ENCODE measurements around the gene BRD7. TPM values are rescaled to one million over a fixed set of nuclear protein-coding genes. Genes with fewer than 3 reads are reported as not detected.

The BRD7 gene
- total RNA-seq = 100 to 1,000 TPM in 1 of 2 experiments, 10 to 100 TPM in 1; 96.7 to 101 TPM

- Mint-ChIP-seq H3K36me3 (ENCODE audit: low read depth) (peaks cover 21% of the 10 kb centered on the region), H3K27ac (peak within 1 kb of the TSS; percentile 86), H3K9me3 (no peaks in the 10 kb centered on the region), H3K4me3 (peak within 1 kb of the TSS; percentile 96), H3K4me1 (ENCODE audit: low read depth) (peaks cover 46% of the 10 kb centered on the region), H3K27me3 (ENCODE audit: low read depth) (no peaks in the 10 kb centered on the region)
- intact Hi-C loops (cut with micrococcal nuclease) = loop anchor here (1.0 to 5.0 kb wide), 10 partner anchors 30 to 438 kb away; partner anchors contain the start of genes ADCY7, CNEP1R1 and NKD1
- DNase-seq = peak; percentile 62
- CTCF ChIA-PET = interaction anchor here (0.6 to 3.1 kb wide), 8 partner anchors 12 to 438 kb away, joined by 3 to 22 read pairs (median 4); partner anchors contain the start of gene CNEP1R1
Observed at GRCh38 chr16:50368410-50369132, at the start of gene BRD7. Gene BRD7 (minus strand): TSS chr16:50368988. CDS start chr16:50368774, 214 bp downstream.

GRCh38 chr16:50416388-50416787 is 47.6 kb upstream of the BRD7 start:
- intact Hi-C loops (cut with micrococcal nuclease) = no loop called here
- no peak for DNase-seq
- CTCF ChIA-PET = no interaction called here
- Mint-ChIP-seq H3K9me3 (peaks cover 27% of the 10 kb centered on the region), H3K4me1 (ENCODE audit: low read depth) (no peaks in the 10 kb centered on the region), H3K27me3 (ENCODE audit: low read depth) (peaks cover 2% of the 10 kb centered on the region), H3K4me3 (no peak overlapping the region), H3K36me3 (ENCODE audit: low read depth) (peaks cover 3% of the 10 kb centered on the region), H3K27ac (no peak overlapping the region)

GRCh38 chr16:50414152-50414551 is 45.4 kb upstream of the BRD7 start:
- no peaks in the 10 kb centered on the region for H3K36me3 Mint-ChIP-seq (ENCODE audit: low read depth)
- H3K27ac Mint-ChIP-seq = no peak overlapping the region
- intact Hi-C loops (cut with micrococcal nuclease) = no loop called here
- no peaks in the 10 kb centered on the region for H3K4me1 Mint-ChIP-seq (ENCODE audit: low read depth)
- peaks cover 22% of the 10 kb centered on the region for H3K9me3 Mint-ChIP-seq
- CTCF ChIA-PET = no interaction called here
- DNase-seq = no peak
- peaks cover 2% of the 10 kb centered on the region for H3K27me3 Mint-ChIP-seq (ENCODE audit: low read depth)
- H3K4me3 Mint-ChIP-seq = no peak overlapping the region

DNA sequence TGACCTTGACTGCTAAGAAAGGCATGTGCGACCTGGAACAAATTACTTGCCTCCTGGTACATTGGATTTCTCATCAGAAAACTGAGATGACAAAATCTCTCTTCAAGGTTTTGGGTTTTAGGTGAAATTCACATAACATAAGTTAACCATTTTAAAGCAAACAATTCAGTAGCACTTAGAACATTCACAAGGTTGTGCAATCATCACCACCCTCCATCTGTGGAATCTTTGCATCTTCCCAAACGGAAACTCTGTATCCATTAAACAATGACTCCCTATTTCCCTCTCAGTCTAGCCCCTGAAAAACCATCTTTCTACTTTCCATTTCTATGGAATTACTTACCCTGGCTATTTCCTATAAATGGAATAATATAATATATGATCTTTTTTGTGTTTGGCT is 42.2 kb upstream of the BRD7 start:
- no peaks in the 10 kb centered on the region for H3K4me1 Mint-ChIP-seq (ENCODE audit: low read depth)
- peaks cover 2% of the 10 kb centered on the region for H3K27me3 Mint-ChIP-seq (ENCODE audit: low read depth)
- H3K4me3 Mint-ChIP-seq = no peak overlapping the region
- intact Hi-C loops (cut with micrococcal nuclease) = no loop called here
- no peak for DNase-seq
- no peaks in the 10 kb centered on the region for H3K36me3 Mint-ChIP-seq (ENCODE audit: low read depth)
- no peak overlapping the region for H3K27ac Mint-ChIP-seq
- peaks cover 10% of the 10 kb centered on the region for H3K9me3 Mint-ChIP-seq
- CTCF ChIA-PET = no interaction called here

GRCh38 chr16:50408001-50408561 is 39.3 kb upstream of the BRD7 start:
- Mint-ChIP-seq H3K4me1 (ENCODE audit: low read depth) (no peaks in the 10 kb centered on the region), H3K27me3 (ENCODE audit: low read depth) (no peaks in the 10 kb centered on the region), H3K27ac (no peak overlapping the region), H3K4me3 (no peak overlapping the region), H3K9me3 (peaks cover 6% of the 10 kb centered on the region), H3K36me3 (ENCODE audit: low read depth) (no peaks in the 10 kb centered on the region)
- intact Hi-C loops (cut with micrococcal nuclease) = no loop called here
- CTCF ChIA-PET = no interaction called here
- no peak for DNase-seq

DNA sequence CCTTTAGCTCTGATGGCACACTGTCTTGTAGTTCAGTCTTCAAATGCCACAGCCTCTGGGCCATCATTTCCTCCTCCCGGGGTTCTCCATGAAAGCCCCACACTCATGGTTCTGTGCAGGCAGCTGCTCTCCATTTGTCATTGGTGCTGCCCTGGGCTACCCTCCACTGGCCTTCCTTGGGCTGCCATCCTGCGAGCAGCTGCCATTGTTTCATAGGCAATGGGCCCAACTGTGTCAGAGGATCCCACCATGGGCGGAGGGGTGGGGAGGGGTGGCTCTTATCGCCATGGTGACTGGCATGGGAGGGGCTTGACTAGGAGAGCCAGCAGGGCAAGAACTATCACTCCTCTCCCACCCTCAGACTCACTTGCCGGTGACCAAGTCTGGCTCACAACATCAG is 38.6 kb upstream of the BRD7 start:
- no peaks in the 10 kb centered on the region for H3K4me1 Mint-ChIP-seq (ENCODE audit: low read depth)
- no peak overlapping the region for H3K27ac Mint-ChIP-seq
- CTCF ChIA-PET = no interaction called here
- intact Hi-C loops (cut with micrococcal nuclease) = no loop called here
- H3K9me3 Mint-ChIP-seq = peaks cover 6% of the 10 kb centered on the region
- DNase-seq = no peak
- H3K27me3 Mint-ChIP-seq (ENCODE audit: low read depth) = no peaks in the 10 kb centered on the region
- no peak overlapping the region for H3K4me3 Mint-ChIP-seq
- no peaks in the 10 kb centered on the region for H3K36me3 Mint-ChIP-seq (ENCODE audit: low read depth)

DNA sequence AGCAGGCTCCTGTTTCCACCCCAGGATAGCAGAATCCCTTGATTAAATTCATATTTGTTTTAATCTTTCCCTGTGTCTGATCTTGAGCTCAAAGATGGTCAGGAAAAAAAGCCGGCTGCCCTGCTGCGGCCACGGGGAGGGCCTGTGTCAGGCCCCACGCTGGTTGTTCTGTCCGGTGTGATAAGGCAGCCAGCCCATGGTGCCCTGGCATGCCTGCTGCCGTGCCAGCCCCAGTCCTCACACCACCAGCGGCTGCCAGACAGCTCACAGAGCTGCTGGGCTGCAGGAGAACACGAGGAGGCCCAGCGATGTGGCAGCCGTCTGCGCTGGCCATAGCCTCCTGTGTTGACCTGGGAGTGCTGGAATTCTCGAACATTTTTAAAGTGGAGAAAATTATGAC is 34.7 kb upstream of the BRD7 start:
- intact Hi-C loops (cut with micrococcal nuclease) = no loop called here
- no peaks in the 10 kb centered on the region for H3K36me3 Mint-ChIP-seq (ENCODE audit: low read depth)
- CTCF ChIA-PET = no interaction called here
- no peak overlapping the region for H3K4me3 Mint-ChIP-seq
- no peak for DNase-seq
- no peaks in the 10 kb centered on the region for H3K9me3 Mint-ChIP-seq
- H3K27ac Mint-ChIP-seq = no peak overlapping the region
- no peaks in the 10 kb centered on the region for H3K4me1 Mint-ChIP-seq (ENCODE audit: low read depth)
- no peaks in the 10 kb centered on the region for H3K27me3 Mint-ChIP-seq (ENCODE audit: low read depth)

DNA sequence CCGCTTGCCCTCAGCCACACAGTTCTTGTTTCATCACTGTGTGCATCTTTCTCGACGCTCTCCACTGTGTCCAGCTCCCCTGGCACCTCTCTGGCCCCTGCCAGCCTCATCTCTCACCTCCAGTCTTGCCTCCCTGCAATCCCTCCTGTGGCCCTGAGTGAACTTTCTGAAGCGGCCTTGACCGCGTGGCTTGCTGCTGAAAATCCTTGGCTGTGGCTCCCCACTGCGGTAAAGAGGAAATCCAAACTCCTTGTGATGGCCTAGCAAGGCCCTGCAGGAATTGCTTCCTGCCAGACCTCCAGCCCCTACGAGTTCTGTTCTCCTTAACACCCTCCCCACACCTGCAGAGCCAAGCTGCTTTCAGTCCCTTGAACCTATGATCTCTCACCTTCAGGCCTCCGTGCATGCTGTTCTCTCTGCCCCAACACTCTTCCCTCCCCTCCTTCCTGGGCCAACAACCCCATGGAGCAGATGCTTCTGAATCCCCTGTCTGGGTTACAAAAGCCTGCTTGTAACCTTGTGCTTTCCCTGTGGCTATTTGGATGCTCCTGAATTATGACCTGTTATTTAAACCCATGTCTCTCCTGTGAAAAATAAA is 33.6 kb upstream of the BRD7 start:
- intact Hi-C loops (cut with micrococcal nuclease) = no loop called here
- no peak overlapping the region for H3K4me3 Mint-ChIP-seq
- DNase-seq = no peak
- CTCF ChIA-PET = no interaction called here
- no peaks in the 10 kb centered on the region for H3K9me3 Mint-ChIP-seq
- H3K27me3 Mint-ChIP-seq (ENCODE audit: low read depth) = no peaks in the 10 kb centered on the region
- H3K36me3 Mint-ChIP-seq (ENCODE audit: low read depth) = no peaks in the 10 kb centered on the region
- no peak overlapping the region for H3K27ac Mint-ChIP-seq
- H3K4me1 Mint-ChIP-seq (ENCODE audit: low read depth) = no peaks in the 10 kb centered on the region

DNA sequence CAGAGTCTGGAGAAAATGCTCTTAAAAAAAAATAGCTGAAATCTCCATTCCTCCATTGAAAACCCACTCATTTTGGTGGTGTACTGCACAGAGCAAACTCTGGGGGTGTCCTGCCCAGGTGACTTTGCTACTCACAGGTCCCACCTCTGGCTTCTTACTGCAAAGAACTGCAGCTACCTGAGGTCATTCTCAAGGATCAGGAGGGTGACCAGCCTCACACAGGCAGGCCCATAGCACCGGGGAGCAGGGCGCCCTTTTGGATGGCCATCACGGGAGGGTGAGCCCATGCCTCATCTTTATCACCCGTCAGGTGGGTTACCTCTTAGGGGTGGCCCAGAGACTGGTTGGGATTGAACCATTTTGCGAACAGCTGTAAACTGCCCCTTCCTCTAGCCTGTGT is 32.6 kb upstream of the BRD7 start:
- Mint-ChIP-seq H3K4me1 (ENCODE audit: low read depth) (peaks cover 8% of the 10 kb centered on the region), H3K27me3 (ENCODE audit: low read depth) (no peaks in the 10 kb centered on the region), H3K4me3 (no peak overlapping the region), H3K27ac (no peak overlapping the region), H3K36me3 (ENCODE audit: low read depth) (no peaks in the 10 kb centered on the region), H3K9me3 (no peaks in the 10 kb centered on the region)
- CTCF ChIA-PET = no interaction called here
- DNase-seq = no peak
- intact Hi-C loops (cut with micrococcal nuclease) = no loop called here

GRCh38 chr16:50400967-50401348 is 32.2 kb upstream of the BRD7 start:
- Mint-ChIP-seq H3K27ac (no peak overlapping the region), H3K27me3 (ENCODE audit: low read depth) (no peaks in the 10 kb centered on the region), H3K36me3 (ENCODE audit: low read depth) (no peaks in the 10 kb centered on the region), H3K9me3 (no peaks in the 10 kb centered on the region), H3K4me1 (ENCODE audit: low read depth) (peaks cover 12% of the 10 kb centered on the region), H3K4me3 (no peak overlapping the region)
- no peak for DNase-seq
- intact Hi-C loops (cut with micrococcal nuclease) = no loop called here
- CTCF ChIA-PET = no interaction called here

- Mint-ChIP-seq H3K4me1 (ENCODE audit: low read depth) (peaks cover 15% of the 10 kb centered on the region), H3K9me3 (no peaks in the 10 kb centered on the region), H3K27ac (no peak overlapping the region), H3K27me3 (ENCODE audit: low read depth) (no peaks in the 10 kb centered on the region), H3K4me3 (no peak overlapping the region), H3K36me3 (ENCODE audit: low read depth) (no peaks in the 10 kb centered on the region)
- intact Hi-C loops (cut with micrococcal nuclease) = no loop called here
- DNase-seq = no peak
- CTCF ChIA-PET = interaction anchor here (0.7 kb wide), 1 partner anchor 33 kb away, joined by 4 read pairs; no protein-coding TSS in a partner anchor
Observed at GRCh38 chr16:50400312-50400966, 31.7 kb upstream of the BRD7 start.

DNA sequence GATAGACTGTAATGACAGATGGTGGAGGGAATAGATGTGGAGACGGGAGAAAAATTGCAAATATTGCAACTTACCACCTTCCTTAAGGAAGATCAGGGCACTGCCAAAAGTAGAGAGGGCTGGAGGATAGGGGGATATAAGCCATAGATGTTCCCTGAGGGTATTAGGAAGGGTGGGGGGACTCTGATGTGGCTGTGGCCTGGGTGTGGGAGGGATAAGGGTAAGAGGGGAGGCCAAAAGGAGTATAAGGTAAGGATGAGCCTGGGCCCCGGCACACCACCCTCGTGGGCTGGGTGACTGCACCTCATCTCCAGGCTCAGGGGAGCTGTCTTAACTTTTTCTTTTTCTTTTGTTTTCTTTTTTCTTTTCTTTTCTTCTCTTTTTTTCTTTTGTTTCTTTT is 30.6 kb upstream of the BRD7 start:
- Mint-ChIP-seq H3K27ac (no peak overlapping the region), H3K4me1 (ENCODE audit: low read depth) (peaks cover 20% of the 10 kb centered on the region), H3K36me3 (ENCODE audit: low read depth) (no peaks in the 10 kb centered on the region), H3K27me3 (ENCODE audit: low read depth) (no peaks in the 10 kb centered on the region), H3K4me3 (no peak overlapping the region), H3K9me3 (no peaks in the 10 kb centered on the region)
- intact Hi-C loops (cut with micrococcal nuclease) = no loop called here
- DNase-seq = no peak
- CTCF ChIA-PET = interaction anchor here (1.3 kb wide), 1 partner anchor 407 kb away, joined by 3 read pairs; no protein-coding TSS in a partner anchor
